ENCODE results near the gene THRB.
A peak's percentile ranks its signal among the peaks of the same experiment; 100 is the strongest.

The THRB gene

DNA sequence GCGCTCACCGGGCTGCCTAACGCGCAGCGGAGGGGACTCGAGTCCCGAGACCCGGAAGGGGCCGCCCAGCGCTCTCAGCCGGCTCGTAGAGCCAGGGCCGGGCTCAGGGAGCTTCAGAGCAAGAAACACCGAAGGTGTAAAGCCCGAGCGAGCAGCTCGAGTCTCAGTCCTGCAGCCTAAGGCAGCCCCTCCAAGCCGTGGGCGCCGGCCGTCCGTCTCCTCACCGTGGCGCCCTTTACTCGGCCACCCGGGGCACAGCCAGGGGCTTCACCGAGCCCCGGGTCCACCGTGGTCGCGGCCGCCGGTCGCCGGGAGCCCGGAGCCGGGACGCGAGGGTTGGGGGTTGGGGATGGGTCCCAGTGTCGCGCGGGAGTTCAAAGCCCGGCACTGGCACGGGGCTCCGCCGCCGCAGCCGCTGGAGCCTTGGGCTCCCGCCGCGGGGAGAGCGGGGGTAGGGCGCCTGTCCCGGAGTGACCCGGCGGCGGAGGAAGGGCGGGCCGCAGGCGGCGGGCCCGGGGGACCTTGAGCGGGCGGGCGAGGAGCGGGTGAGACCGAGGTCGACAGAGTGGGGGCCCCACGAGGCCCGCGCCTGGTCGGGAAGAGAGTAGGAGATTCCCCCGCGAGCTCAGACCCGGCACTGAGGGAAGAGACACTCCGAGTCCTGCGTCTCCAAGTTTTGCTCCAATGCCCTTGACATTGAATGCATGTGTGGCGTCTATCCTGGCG lies 26.9 kb upstream of the THRB start:
- Histone ChIP-seq H3K9me3 (ENCODE audit: control insufficient read depth, insufficient read depth, low read length) (no peaks in the 10 kb centered on the region), H3K36me3 (ENCODE audit: insufficient read depth, low read length) (no peaks in the 10 kb centered on the region), H3K9ac (ENCODE audit: low read depth, low read length) (peak overlapping the region; percentile 74; the same call in 1 of the 2 replicates), H3K4me1 (ENCODE audit: insufficient read depth, low read length) (peaks cover 16% of the 10 kb centered on the region)

DNA sequence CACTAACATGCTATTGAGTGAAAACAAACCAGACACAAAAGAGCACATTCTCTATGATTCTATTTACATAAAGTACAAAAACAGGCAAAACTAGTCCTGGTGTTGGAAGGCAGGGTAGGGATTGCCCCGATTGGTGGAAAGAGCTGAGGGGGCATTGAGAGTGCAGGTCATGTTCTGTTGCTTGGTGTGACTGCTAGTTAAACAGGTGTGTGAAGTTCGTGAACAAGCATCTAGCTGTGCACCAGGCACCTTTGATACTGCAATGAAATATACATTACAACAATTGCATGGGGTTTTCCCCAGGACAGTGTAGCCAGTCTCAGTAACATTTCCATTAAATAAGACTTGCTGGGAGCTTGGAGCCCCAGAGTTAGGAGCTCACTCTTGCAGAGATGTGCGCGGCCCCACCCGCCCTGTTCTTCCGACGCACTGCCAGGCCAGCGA lies 26.3 kb upstream of the THRB start:
- H3K9ac ChIP-seq (ENCODE audit: low read depth, low read length): peak overlapping the region; percentile 74; the same call in 1 of the 2 replicates
- H3K36me3 ChIP-seq (ENCODE audit: insufficient read depth, low read length): no peaks in the 10 kb centered on the region
- no peaks in the 10 kb centered on the region for H3K9me3 ChIP-seq (ENCODE audit: control insufficient read depth, insufficient read depth, low read length)
- peaks cover 16% of the 10 kb centered on the region for H3K4me1 ChIP-seq (ENCODE audit: insufficient read depth, low read length)

DNA sequence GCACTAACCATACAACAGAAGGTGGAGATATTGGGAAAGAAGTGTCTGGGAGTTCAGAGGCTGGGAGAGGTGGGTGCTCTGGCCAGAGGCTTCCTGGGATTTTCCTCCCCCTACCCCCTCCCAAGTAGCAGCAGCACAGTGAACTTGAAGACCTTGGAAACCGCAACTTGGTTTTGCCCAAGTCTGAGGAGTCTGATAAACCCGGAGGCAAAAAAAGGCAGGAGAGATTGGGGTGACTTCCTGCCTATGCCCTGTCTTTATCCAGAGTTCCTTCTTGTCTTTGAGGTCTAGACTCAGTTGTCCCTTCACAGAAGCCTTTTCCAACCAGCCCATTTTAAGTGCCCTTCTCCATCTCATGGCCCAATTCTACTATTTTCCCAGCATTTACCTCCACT lies 25.4 kb upstream of the THRB start:
- Histone ChIP-seq H3K9ac (ENCODE audit: low read depth, low read length) (no peak overlapping the region; the same call in 1 of the 2 replicates), H3K36me3 (ENCODE audit: insufficient read depth, low read length) (no peaks in the 10 kb centered on the region), H3K4me1 (ENCODE audit: insufficient read depth, low read length) (peaks cover 16% of the 10 kb centered on the region), H3K9me3 (ENCODE audit: control insufficient read depth, insufficient read depth, low read length) (no peaks in the 10 kb centered on the region)

DNA sequence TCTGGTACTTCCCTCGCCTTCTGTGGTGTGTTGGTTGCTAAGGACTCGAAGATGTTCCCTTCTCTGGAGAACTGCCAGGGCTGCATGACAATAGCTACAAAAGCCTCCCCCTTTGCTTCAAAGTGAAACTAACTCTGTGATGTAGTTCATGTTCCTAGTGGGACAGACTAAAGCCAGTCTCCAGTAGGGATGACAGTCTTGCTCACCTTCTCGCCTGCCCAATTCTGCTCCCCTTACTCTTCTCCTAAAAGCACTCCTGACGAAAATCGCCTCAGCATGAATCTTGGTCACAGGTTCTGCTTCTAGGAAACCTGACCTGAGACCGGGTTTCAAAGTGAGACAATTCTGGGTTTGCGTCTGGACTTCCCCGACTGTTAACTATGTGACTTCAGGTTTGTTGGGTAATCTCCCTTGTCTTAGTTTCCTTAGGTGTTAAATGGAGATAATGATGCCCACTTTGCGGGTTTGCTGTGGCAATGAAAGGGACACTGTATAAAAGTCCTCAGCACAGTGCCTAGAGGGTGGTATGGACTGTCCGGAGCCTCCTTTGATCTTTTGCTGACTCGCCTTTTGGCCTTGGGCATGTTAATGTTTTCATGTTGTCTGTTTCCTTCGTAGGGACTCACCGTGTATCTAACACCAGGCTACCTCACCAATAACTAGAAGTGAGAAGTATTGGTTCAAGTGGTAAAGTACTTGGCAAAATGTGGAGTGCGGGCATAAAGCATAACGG lies 24.9 kb upstream of the THRB start:
- Histone ChIP-seq H3K9ac (ENCODE audit: low read depth, low read length) (peak overlapping the region; percentile 3; the same call in 1 of the 2 replicates), H3K9me3 (ENCODE audit: control insufficient read depth, insufficient read depth, low read length) (no peaks in the 10 kb centered on the region), H3K4me1 (ENCODE audit: insufficient read depth, low read length) (peaks cover 16% of the 10 kb centered on the region), H3K36me3 (ENCODE audit: insufficient read depth, low read length) (no peaks in the 10 kb centered on the region)

DNA sequence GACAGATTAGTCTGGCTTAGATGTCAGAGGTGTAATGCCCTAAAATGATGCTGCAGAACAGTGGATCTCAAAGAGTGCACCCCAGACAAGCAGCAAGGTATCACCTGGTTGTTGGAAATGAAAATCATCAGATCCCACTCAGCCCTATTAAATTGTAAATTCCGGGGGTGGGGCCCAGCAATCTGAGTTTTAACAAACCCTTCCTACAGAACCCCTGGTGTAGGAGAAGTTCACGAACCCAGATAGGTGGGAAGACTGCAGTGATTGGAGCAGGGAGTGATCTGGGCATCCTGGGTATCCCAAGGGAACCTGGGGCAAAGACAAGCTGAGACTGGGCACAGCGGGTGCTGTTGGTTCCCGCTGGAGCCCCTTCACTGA lies 24.3 kb upstream of the THRB start:
- no peaks in the 10 kb centered on the region for H3K9me3 ChIP-seq (ENCODE audit: control insufficient read depth, insufficient read depth, low read length)
- H3K9ac ChIP-seq (ENCODE audit: low read depth, low read length): peak overlapping the region; percentile 3; the same call in 1 of the 2 replicates
- peaks cover 16% of the 10 kb centered on the region for H3K4me1 ChIP-seq (ENCODE audit: insufficient read depth, low read length)
- H3K36me3 ChIP-seq (ENCODE audit: insufficient read depth, low read length): no peaks in the 10 kb centered on the region

DNA sequence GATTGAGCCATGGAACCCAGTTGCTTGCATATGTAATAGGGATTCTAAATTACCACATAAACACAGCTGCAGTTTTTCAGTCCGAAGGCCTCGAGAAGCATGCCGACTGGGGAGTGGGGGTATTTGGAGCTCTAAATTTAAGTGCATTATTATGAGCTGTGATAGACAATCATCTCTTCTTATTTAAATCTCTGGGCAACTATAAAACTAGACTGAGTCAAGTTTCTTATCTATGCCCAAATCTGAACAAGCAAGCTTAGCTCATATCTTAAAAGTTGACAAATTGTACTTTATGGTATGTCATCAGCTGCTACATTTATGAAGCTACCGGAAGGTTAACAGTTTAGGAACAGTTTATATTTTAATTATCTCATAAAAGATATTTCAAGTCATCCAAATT lies 19.5 kb upstream of the THRB start:
- H3K9me3 ChIP-seq (ENCODE audit: control insufficient read depth, insufficient read depth, low read length): no peaks in the 10 kb centered on the region
- no peaks in the 10 kb centered on the region for H3K36me3 ChIP-seq (ENCODE audit: insufficient read depth, low read length)
- H3K4me1 ChIP-seq (ENCODE audit: insufficient read depth, low read length): peaks cover 7% of the 10 kb centered on the region
- H3K9ac ChIP-seq (ENCODE audit: low read depth, low read length): no peak overlapping the region

DNA sequence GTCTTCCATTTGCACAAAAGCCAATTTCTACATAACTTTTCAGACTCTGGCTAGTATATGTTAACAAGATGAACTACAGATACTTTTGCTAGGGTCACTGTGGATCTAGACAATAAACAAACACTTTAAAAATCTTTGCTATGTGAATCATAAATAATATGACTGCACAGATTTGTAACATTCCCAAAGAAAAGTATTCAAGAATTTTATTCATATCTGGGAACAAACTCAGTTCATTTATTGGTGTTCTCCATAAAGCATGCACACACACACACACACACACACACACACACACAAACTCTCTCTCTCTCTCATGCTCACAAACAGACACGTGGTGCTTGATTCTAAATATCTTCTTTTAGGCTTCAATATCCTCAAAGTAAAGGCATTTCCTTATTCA lies 18.8 kb upstream of the THRB start:
- Histone ChIP-seq H3K9ac (ENCODE audit: low read depth, low read length) (no peak overlapping the region), H3K9me3 (ENCODE audit: control insufficient read depth, insufficient read depth, low read length) (no peaks in the 10 kb centered on the region), H3K36me3 (ENCODE audit: insufficient read depth, low read length) (no peaks in the 10 kb centered on the region), H3K4me1 (ENCODE audit: insufficient read depth, low read length) (no peaks in the 10 kb centered on the region)

DNA sequence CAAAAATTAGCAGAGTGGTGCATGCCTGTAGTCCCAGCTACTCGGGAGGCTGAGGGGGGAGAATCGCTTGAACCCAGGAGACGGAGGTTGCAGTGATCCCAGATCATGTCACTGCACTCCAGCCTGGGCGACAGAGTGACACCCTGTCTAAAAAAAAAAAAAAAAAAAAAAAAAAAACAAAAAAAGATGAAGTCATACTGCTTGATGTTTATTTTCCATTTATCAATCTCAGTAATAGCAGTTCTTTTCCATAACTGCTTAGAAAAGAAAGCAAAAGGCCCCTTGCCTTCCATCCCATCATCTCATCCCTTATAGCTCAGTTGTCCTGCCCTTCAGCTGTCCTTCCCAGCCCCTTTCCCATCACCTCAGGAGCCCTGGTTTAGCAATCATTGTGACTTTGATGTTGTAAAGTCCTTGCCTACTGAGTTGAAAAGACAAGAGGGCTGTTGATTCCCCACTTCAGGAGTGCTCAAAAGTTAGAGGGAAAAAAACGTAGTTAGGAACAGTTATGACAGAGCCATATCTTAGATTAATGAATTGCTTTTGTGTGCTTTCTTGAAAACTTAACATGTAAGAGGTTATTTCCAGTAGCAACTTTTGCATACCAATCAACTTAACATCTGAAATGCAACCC lies 18.0 kb upstream of the THRB start:
- H3K36me3 ChIP-seq (ENCODE audit: insufficient read depth, low read length): no peaks in the 10 kb centered on the region
- no peak overlapping the region for H3K9ac ChIP-seq (ENCODE audit: low read depth, low read length)
- peaks cover under 1% of the 10 kb centered on the region; the same call in 1 of the 2 replicates for H3K4me1 ChIP-seq (ENCODE audit: insufficient read depth, low read length)
- H3K9me3 ChIP-seq (ENCODE audit: control insufficient read depth, insufficient read depth, low read length): no peaks in the 10 kb centered on the region

DNA sequence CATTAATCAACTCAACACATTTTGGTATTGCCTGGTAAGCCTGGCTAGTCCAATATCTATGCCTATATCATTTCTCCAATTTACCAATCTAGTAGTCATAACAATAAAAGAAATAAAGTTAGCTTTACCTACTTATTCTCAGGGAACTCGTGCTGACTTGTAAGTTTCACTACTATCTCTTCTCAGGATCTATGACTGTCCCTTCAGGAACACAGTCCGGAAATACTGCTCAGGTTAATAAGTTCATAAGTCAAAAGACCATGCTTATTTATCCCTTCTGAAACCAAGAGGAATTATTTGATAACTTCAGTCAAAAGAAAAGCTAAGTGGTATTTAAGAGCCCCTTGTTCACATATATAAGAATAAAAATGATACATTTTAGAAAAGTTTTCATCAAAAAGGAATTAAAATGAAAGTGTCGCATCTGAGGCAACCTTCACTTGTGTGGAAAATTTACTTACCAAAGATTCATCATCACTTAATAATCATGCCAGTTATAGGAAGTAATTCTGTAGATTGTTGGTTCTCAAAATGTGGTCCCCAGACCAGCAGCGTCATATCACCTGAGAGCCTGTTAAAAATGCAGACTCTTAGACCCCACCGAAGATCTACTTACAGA lies 15.5 kb upstream of the THRB start:
- H3K4me1 ChIP-seq (ENCODE audit: insufficient read depth, low read length): peaks cover 6% of the 10 kb centered on the region; the same call in 1 of the 2 replicates

DNA sequence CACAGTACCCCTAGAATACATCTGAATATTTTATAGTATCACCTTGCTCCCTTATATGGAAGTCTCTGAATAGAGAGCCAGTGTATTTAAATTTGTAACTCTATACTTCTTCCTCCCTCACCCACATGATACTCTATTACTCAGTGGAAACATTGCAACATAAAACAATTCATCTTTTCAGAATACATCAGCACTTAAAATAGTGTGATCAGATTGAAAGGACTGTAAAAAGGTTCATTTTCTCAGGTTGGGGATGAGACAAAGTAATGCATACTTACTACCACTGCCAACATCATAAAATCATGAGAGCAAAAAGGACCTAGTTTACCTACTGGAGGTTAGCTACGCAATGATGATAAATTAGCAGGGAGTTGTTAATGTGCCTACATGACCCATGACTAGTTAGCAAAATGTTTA lies 13.8 kb upstream of the THRB start:
- Histone ChIP-seq H3K9me3 (ENCODE audit: control insufficient read depth, insufficient read depth, low read length) (no peaks in the 10 kb centered on the region), H3K9ac (ENCODE audit: low read depth, low read length) (no peak overlapping the region), H3K4me1 (ENCODE audit: insufficient read depth, low read length) (peaks cover 6% of the 10 kb centered on the region; the same call in 1 of the 2 replicates), H3K36me3 (ENCODE audit: insufficient read depth, low read length) (no peaks in the 10 kb centered on the region)

More for the DNA sequence above, 15.5 kb upstream of the THRB start:
- Histone ChIP-seq H3K36me3 (ENCODE audit: insufficient read depth, low read length) (no peaks in the 10 kb centered on the region), H3K9me3 (ENCODE audit: control insufficient read depth, insufficient read depth, low read length) (no peaks in the 10 kb centered on the region), H3K9ac (ENCODE audit: low read depth, low read length) (no peak overlapping the region)

DNA sequence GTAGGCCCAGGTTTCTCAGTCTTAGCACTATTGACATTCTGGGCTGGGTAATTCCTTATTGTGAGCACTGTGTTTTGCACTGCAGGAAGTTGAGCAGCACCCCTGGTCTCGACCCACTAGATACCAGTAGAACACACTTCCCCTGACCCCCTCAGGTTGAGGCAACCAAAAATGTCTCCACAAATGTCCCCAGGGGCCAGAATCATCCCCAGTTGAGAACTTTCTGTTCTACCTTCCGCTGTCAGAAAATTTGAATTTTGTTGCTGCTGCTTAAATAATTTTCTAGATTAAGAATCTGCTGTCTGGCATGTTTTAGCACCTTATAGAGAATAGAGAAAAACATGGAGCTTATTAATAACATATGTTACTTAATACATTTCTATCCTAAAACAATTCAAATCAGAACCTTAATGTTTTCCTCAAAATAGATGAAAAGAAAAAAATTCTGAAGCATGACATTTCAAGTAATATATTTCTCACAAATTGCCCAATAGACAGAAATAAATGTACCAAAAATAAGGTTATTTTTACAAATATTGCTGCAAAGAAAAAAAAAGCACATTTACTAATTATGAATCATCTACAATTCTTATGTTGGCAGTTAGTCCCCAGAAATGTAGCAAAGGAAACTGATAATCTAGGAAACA lies 13.2 kb upstream of the THRB start:
- Histone ChIP-seq H3K36me3 (ENCODE audit: insufficient read depth, low read length) (no peaks in the 10 kb centered on the region), H3K4me1 (ENCODE audit: insufficient read depth, low read length) (peaks cover 6% of the 10 kb centered on the region; the same call in 1 of the 2 replicates), H3K9me3 (ENCODE audit: control insufficient read depth, insufficient read depth, low read length) (no peaks in the 10 kb centered on the region), H3K9ac (ENCODE audit: low read depth, low read length) (no peak overlapping the region)

DNA sequence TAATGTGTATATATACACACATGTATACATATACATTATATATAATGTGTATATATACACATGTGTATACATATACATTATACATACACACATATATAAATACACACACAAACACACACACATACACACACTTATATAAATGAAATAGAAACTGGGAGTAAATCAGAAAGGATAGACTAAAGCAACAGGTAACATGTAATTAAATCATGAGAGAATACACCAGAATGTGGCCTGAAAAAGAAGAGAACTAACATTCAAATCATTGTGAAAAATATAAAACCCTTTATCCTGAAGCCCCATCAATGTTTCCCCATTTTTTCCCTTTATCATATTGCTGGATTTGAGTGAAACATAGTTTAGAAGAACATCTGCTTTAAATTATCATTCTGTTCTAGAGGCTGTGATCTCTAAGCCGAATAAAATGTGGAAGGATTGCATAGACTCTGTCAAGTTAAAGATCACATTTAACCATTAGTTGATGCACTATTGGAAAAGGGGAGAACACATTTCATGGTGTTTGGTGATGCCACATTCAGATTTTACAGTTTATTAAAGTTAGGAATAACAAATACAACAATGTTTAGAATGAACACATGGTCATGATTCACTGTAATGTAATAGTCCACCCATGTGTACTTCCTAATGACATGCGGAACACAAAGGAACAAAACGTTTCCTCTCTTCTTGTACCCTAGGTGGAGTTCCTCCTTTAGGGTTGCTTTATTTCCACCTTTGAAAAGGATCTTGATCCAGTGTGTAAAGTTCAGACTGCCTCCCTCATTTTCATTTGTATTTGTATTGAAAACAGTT lies 12.5 kb upstream of the THRB start:
- no peaks in the 10 kb centered on the region for H3K36me3 ChIP-seq (ENCODE audit: insufficient read depth, low read length)
- peaks cover 6% of the 10 kb centered on the region; the same call in 1 of the 2 replicates for H3K4me1 ChIP-seq (ENCODE audit: insufficient read depth, low read length)
- H3K9ac ChIP-seq (ENCODE audit: low read depth, low read length): no peak overlapping the region
- H3K9me3 ChIP-seq (ENCODE audit: control insufficient read depth, insufficient read depth, low read length): no peaks in the 10 kb centered on the region
